CD14-positive monocyte (primary cell): ENCODE results near the gene CIRBP. TPM values are rescaled to one million over a fixed set of nuclear protein-coding genes. Genes with fewer than 3 reads are reported as not detected.

ENCODE experiments used
- DNase-seq, 3 donors: peaks; one replicate each; pipeline ENCODE4 v3.0.0-alpha.2; 2011 to 2022
- H2AFZ ChIP-seq: 2 replicates; pipeline ENCODE4 v1.6.0; 2012; ENCODE audit warnings: mild to moderate bottlenecking, low read depth, low read length, inconsistent platforms; ENCODE audit not compliant: insufficient read depth, poor library complexity, severe bottlenecking
- H3K27ac ChIP-seq, 2 donors: 1 replicate in 1 of 2; 2 replicates in 1 of 2; pipeline ENCODE4 v1.5.1; 2012 to 2013; ENCODE audit warnings: low read length in 2 of 2, control low read depth in 1 of 2, inconsistent platforms in 1 of 2, low read depth in 1 of 2, mild to moderate bottlenecking in 1 of 2
- H3K27me3 ChIP-seq, 2 donors: one replicate each; pipeline versions ENCODE4 v1.6.0 to v1.6.1; 2011 to 2013; ENCODE audit warnings: low read length in 2 of 2; ENCODE audit not compliant: control insufficient read depth in 2 of 2, insufficient read depth in 2 of 2
- H3K36me3 ChIP-seq, 2 donors: replicated peaks in 1 of 2; 1 replicate in 1 of 2; 2 replicates in 1 of 2; pipeline versions ENCODE4 v1.5.1 to v1.6.1; 2012 to 2013; ENCODE audit warnings: low read length in 2 of 2, control low read depth in 1 of 2, inconsistent platforms in 1 of 2, mild to moderate bottlenecking in 1 of 2; ENCODE audit not compliant: insufficient read depth in 2 of 2, control insufficient read depth in 1 of 2
- H3K4me1 ChIP-seq, 2 donors: 1 replicate in 1 of 2; 2 replicates in 1 of 2; pipeline versions ENCODE4 v1.5.1 to v1.6.1; 2012 to 2013; ENCODE audit warnings: low read length in 2 of 2, control low read depth in 1 of 2, inconsistent platforms in 1 of 2, mild to moderate bottlenecking in 1 of 2, moderate library complexity in 1 of 2; ENCODE audit not compliant: insufficient read depth in 2 of 2, control insufficient read depth in 1 of 2
- H3K4me2 ChIP-seq: replicated peaks from 2 replicates; pipeline ENCODE3; 2012; ENCODE audit warnings: low read length, moderate library complexity, mild to moderate bottlenecking; ENCODE audit not compliant: poor library complexity, severe bottlenecking; ENCODE audit errors: extremely low read depth
- H3K4me3 ChIP-seq, 3 experiments: fragments of 200-600 bp in 1 of 3; sonication (generic) in 1 of 3; replicated peaks in 1 of 3; 1 replicate in 2 of 3; 2 replicates in 1 of 3; pipeline ENCODE4 v1.5.1; 2011 to 2013; ENCODE audit warnings: low read length in 3 of 3, mild to moderate bottlenecking in 3 of 3, control low read depth in 2 of 3, low read depth in 2 of 3, inconsistent platforms in 1 of 3, moderate library complexity in 1 of 3
- H3K79me2 ChIP-seq: 2 replicates; pipeline ENCODE4 v1.6.0; 2012; ENCODE audit warnings: mild to moderate bottlenecking, control low read depth, inconsistent platforms, low read length, moderate library complexity; ENCODE audit not compliant: insufficient read depth
- H3K9ac ChIP-seq: 2 replicates; pipeline ENCODE4 v1.6.0; 2017; ENCODE audit warnings: low read length, mild to moderate bottlenecking; ENCODE audit not compliant: insufficient read depth, poor library complexity, severe bottlenecking
- H3K9me3 ChIP-seq, 2 donors: replicated peaks in 1 of 2; 1 replicate in 1 of 2; 2 replicates in 1 of 2; pipeline versions ENCODE4 v1.5.1 to v1.6.1; 2012 to 2013; ENCODE audit warnings: low read length in 2 of 2, control low read depth in 1 of 2; ENCODE audit not compliant: control insufficient read depth in 1 of 2, insufficient read depth in 1 of 2
- H4K20me1 ChIP-seq: 2 replicates; pipeline ENCODE4 v1.6.0; 2012; ENCODE audit warnings: mild to moderate bottlenecking, low read length, control low read depth, moderate library complexity; ENCODE audit not compliant: insufficient read depth
- H3K27ac Mint-ChIP-seq, 7 donors: one replicate each; pipeline ENCODE4 v1.8.0; 2020; ENCODE audit warnings: mild to moderate bottlenecking in 7 of 7, mixed read lengths in 7 of 7, moderate library complexity in 6 of 7, inconsistent platforms in 2 of 7
- H3K27me3 Mint-ChIP-seq, 3 donors: one replicate each; pipeline ENCODE4 v1.8.0; 2021 to 2022; ENCODE audit warnings: low read depth in 3 of 3, mild to moderate bottlenecking in 3 of 3, mixed read lengths in 3 of 3, moderate library complexity in 3 of 3, inconsistent platforms in 1 of 3
- H3K36me3 Mint-ChIP-seq, 2 donors: one replicate each; pipeline ENCODE4 v1.8.0; 2020; ENCODE audit warnings: mixed read lengths in 2 of 2, inconsistent platforms in 1 of 2, mild to moderate bottlenecking in 1 of 2
- H3K4me1 Mint-ChIP-seq: one replicate; pipeline ENCODE4 v1.8.0; 2020; ENCODE audit warnings: mild to moderate bottlenecking, mixed read lengths
- H3K4me3 Mint-ChIP-seq, 2 donors: one replicate each; pipeline ENCODE4 v1.8.0; 2020; ENCODE audit warnings: mild to moderate bottlenecking in 2 of 2, mixed read lengths in 2 of 2, moderate library complexity in 1 of 2
- H3K9me3 Mint-ChIP-seq, 7 donors: one replicate each; pipeline ENCODE4 v1.8.0; 2020 to 2022; ENCODE audit warnings: mixed read lengths in 7 of 7, mild to moderate bottlenecking in 6 of 7, moderate library complexity in 6 of 7, inconsistent platforms in 2 of 7
- whole genome bisulfite sequencing: methylation state at CpG from one replicate; pipeline ENCODE4 v1.1.5; 2013; ENCODE audit warnings: missing lambda C conversion rate; ENCODE audit not compliant: insufficient coverage; 5-methylcytosine and 5-hydroxymethylcytosine counted together
- intact Hi-C, 2 donors: fragments of 100-400 bp; cut with micrococcal nuclease; formaldehyde crosslinking; loops; one replicate each; pipeline versions ENCODE4 v1.15.0 to v1.15.1; 2023
- polyA plus RNA-seq, 3 donors: library from polyadenylated mRNA; depleted of rRNA in 1 of 3; unstranded in 2 of 3; stranded (reverse) in 1 of 3; fragments of 300-500 nt in 2 of 3; fragments of >200 nt in 1 of 3; fragmentation: Illumina TruSeq in 2 of 3; gene quantifications; 1 replicate in 2 of 3; 2 replicates in 1 of 3; pipeline ENCODE4 v1.2.3, GENCODE V29; 2012 to 2021
- TF ChIP-seq, protein P1 (sequence below): fragments of 200-600 bp; IDR thresholded peaks from one replicate; pipeline ENCODE4 v1.8.0; 2022; ENCODE audit warnings: antibody characterized with exemption, mild to moderate bottlenecking

Gene CIRBP
- polyA plus RNA-seq, 3 donors, result 39.6 to 600 (median 51.1) TPM

DNA sequence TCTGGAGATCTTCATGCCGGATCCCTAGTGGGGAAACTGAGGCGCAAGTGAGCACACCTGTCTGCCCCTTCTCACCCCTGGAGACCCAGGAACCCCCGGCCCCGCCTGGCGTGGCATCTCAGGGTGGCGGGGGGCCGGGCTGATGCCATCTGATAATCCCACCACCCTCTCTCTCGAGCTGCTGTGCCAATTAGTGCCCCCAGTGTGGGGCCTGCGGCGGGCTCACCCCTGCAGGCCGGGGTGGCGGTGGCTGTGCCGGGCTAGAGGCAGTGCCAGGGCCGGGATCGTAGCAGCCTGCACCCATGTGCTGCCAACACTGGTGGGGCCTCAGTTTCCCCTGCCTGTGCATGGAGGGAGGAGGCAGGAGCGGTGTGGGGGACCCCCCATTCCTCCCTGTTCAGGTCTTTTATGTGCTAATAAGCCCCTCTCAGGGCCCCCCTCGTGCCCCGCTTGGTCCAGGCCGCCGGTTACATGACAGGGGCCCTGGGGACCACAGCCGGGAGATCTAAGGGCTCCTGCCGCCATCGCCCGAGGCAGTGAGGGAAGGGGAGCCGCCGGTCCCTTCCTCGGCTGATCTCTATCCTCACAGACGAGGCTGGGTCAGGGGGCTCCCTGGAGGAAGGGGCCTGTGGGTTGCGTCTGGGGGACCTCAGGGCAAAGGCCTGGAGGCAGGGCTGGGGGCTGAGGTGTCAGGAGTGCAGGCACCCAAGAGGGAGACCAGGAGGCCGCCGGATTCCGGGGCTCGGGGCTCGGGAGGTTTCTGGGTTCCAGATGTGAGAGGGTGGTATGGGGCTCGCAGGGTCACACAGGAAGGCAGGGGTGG is 24.9 kb downstream of the CIRBP start:
- Histone ChIP-seq H3K27me3 (peaks cover 0 to 15% of the 10 kb centered on the region in 2 donors), H2AFZ (no peak overlapping the region), H3K27ac (no peak overlapping the region), H3K9me3 (no peaks in the 10 kb centered on the region), H3K36me3 (no peaks in the 10 kb centered on the region), H3K4me1 (peaks cover 7 to 8% of the 10 kb centered on the region in 2 donors), H3K4me3 (no peak overlapping the region), H3K4me2 (no peak overlapping the region), H3K79me2 (no peaks in the 10 kb centered on the region), H4K20me1 (no peaks in the 10 kb centered on the region), H3K9ac (no peak overlapping the region)
- peaks cover 0 to 8% (median 0%) of the 10 kb centered on the region in 7 donors for H3K9me3 Mint-ChIP-seq
- DNase-seq, result no peak
- intact Hi-C loops, result no loop called here
- peak overlapping the region in 1 of 2 donors; percentile 60 for H3K4me3 Mint-ChIP-seq
- H3K27me3 Mint-ChIP-seq, result peaks cover 16 to 49% (median 31%) of the 10 kb centered on the region in 3 donors
- H3K4me1 Mint-ChIP-seq, result peaks cover 7% of the 10 kb centered on the region
- H3K27ac Mint-ChIP-seq, result no peak overlapping the region
- no peaks in the 10 kb centered on the region for H3K36me3 Mint-ChIP-seq
- TF ChIP-seq, protein P1, sequence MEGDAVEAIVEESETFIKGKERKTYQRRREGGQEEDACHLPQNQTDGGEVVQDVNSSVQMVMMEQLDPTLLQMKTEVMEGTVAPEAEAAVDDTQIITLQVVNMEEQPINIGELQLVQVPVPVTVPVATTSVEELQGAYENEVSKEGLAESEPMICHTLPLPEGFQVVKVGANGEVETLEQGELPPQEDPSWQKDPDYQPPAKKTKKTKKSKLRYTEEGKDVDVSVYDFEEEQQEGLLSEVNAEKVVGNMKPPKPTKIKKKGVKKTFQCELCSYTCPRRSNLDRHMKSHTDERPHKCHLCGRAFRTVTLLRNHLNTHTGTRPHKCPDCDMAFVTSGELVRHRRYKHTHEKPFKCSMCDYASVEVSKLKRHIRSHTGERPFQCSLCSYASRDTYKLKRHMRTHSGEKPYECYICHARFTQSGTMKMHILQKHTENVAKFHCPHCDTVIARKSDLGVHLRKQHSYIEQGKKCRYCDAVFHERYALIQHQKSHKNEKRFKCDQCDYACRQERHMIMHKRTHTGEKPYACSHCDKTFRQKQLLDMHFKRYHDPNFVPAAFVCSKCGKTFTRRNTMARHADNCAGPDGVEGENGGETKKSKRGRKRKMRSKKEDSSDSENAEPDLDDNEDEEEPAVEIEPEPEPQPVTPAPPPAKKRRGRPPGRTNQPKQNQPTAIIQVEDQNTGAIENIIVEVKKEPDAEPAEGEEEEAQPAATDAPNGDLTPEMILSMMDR, result no peak
- whole genome bisulfite sequencing, result 75% methylated on average over 26 of the region's 35 CpGs

- Histone ChIP-seq H2AFZ (no peak overlapping the region), H3K4me1 (peaks cover 7 to 8% of the 10 kb centered on the region in 2 donors), H3K79me2 (no peaks in the 10 kb centered on the region), H3K4me2 (no peak overlapping the region), H3K36me3 (no peaks in the 10 kb centered on the region), H3K9me3 (no peaks in the 10 kb centered on the region), H3K27ac (no peak overlapping the region), H4K20me1 (no peaks in the 10 kb centered on the region), H3K27me3 (peaks cover 0 to 12% of the 10 kb centered on the region in 2 donors), H3K9ac (no peak overlapping the region), H3K4me3 (no peak overlapping the region)
- DNase-seq, result no peak
- intact Hi-C loops, result no loop called here
- H3K36me3 Mint-ChIP-seq, result no peaks in the 10 kb centered on the region
- H3K27me3 Mint-ChIP-seq, result peaks cover 15 to 44% (median 29%) of the 10 kb centered on the region in 3 donors
- 82% methylated on average over 9 of the region's 14 CpGs for WGBS
- H3K27ac Mint-ChIP-seq, result no peak overlapping the region
- peaks cover 7% of the 10 kb centered on the region for H3K4me1 Mint-ChIP-seq
- peaks cover 0 to 8% (median 0%) of the 10 kb centered on the region in 7 donors for H3K9me3 Mint-ChIP-seq
- H3K4me3 Mint-ChIP-seq, result peak overlapping the region in 1 of 2 donors; percentile 60
- TF ChIP-seq, protein P1, result no peak
Observed at GRCh38 chr19:1294688-1295087, 25.6 kb downstream of the CIRBP start.
